Putamen (tissue), 1 donor: ENCODE results near the gene STKLD1.
A peak's percentile ranks its signal among the peaks of the same experiment; 100 is the strongest.
"Not testable (repeated sequence)": the region's sequence is repeated elsewhere in the genome, so short reads cannot be mapped to it uniquely, and the experiment has no call there.

Source experiments
- DNase-seq: peaks from one replicate; pipeline ENCODE4 v3.0.0-alpha.2; 2016; ENCODE audit warnings: low spot score

Gene STKLD1

GRCh38 chr9:133362359-133363044 is 13.7 kb upstream of the STKLD1 start:
- no peak for DNase-seq

- DNase-seq = no peak
These were observed 9.7 kb upstream of the STKLD1 start for GRCh38 chr9:133366435-133366834.

DNA sequence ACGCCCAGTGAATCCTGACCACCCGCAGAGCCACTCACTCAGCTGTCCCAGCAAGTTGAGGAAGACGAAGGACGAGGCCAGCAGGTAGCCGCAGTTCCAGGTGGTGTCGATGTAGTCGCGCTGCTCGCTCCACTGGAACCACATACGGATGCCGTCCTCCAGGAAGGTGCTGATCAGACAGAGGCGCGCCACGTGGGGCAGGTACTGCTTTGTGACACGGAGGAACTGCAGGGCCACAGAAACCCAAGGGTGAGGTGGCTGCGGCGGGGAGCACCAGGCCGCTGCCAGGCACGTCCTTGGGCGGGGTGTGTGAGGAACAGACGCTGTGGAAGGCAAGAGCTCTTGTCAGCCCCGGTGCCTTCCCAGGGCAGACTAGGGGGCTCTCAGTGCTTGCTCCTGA is 8.9 kb upstream of the STKLD1 start:
- DNase-seq = no peak

DNA sequence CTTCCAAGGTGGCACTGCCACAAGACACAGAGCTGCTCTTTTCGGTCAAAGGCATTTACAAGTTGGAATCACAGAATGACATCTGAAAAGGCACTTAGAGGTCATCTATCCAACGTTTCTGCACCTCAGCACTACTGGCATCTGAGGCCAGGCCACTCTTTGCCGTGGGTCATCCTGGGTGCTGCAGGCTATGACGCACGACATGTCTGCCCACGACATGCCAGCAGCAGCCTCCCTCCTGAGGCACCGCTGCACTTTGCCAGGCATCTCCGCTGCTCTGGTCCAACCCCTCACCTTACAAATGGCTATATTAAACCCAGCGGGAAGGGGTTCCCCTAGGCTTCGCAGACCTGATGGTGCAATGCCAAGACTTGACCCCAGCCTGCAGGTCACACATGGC is 8.4 kb upstream of the STKLD1 start:
- no peak for DNase-seq

GRCh38 chr9:133368249-133368881 is 7.8 kb upstream of the STKLD1 start:
- no peak for DNase-seq

- DNase-seq = no peak
These were observed 6.7 kb upstream of the STKLD1 start for GRCh38 chr9:133369422-133369821.

GRCh38 chr9:133369933-133370332 is 6.2 kb upstream of the STKLD1 start:
- DNase-seq = no peak

DNA sequence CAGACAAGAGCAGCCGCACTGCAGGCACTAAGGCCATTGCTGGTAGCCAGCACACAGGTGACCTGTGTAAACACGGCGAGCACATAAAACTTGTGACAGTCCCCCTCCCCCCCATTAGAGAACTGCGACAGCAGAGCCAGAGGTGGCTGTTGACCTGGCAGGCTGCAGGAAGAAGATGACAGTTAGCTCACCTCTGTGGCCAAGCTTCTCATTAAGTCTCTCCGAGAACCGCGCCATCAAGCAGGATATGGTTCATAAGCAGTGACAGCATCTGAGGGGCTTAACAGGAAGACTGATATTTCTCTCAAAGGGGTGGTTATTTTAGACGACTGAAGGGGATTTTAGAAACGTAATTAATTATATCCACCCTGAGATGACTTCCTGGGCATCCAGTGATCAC is 5.5 kb upstream of the STKLD1 start:
- DNase-seq = no peak

DNA sequence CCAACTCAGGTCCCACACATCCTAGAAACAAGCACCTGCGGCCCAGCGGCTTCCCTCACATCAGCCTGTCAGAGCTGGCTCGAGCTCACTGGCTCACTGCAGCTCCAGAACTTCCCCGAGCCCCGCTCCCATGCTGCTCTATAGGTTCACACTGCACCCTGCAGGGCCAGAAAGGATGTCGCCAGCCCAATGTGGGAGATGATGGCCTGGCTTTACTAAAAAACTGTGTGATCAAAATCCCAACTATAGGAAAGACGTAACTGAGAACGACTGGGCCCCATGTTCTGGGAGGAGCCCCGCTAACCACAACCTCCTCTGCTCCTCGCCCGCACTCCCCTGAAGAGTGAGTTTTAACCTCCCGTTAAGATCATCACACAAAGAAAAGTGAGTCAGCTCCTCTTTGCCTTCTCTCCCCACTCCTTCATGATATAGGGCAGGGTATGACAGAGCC is 4.9 kb upstream of the STKLD1 start:
- peak; percentile 54 for DNase-seq

GRCh38 chr9:133372144-133372543 is 4.0 kb upstream of the STKLD1 start:
- no peak for DNase-seq

- DNase-seq = no peak
These were observed 1.5 kb upstream of the STKLD1 start for GRCh38 chr9:133374612-133375115.

- no peak for DNase-seq
These were observed 946 bp upstream of the STKLD1 start for GRCh38 chr9:133375116-133375723.

DNA sequence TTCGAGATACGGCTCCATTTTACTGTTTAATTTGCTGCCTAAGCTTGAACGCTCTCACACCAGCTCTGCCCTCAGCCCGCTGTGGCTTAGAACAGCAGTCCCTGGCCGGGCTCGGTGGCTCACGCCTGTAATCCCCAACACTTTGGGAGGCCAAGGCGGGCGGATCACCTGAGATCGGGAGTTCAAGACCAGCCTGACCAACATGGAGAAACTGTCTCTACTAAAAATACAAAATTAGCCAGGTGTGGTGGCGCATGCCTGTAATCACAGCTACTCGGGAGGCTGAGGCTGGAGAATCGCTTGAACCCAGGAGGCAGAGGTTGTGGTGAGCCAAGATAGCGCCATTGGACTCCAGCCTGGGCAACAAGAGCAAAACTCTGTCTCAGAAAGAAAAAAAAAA is 1.1 kb downstream of the STKLD1 start:
- DNase-seq = not testable (repeated sequence)

GRCh38 chr9:133377721-133378216 is 1.6 kb downstream of the STKLD1 start:
- DNase-seq = no peak

GRCh38 chr9:133378408-133378962 is 2.3 kb downstream of the STKLD1 start:
- DNase-seq = no peak

DNA sequence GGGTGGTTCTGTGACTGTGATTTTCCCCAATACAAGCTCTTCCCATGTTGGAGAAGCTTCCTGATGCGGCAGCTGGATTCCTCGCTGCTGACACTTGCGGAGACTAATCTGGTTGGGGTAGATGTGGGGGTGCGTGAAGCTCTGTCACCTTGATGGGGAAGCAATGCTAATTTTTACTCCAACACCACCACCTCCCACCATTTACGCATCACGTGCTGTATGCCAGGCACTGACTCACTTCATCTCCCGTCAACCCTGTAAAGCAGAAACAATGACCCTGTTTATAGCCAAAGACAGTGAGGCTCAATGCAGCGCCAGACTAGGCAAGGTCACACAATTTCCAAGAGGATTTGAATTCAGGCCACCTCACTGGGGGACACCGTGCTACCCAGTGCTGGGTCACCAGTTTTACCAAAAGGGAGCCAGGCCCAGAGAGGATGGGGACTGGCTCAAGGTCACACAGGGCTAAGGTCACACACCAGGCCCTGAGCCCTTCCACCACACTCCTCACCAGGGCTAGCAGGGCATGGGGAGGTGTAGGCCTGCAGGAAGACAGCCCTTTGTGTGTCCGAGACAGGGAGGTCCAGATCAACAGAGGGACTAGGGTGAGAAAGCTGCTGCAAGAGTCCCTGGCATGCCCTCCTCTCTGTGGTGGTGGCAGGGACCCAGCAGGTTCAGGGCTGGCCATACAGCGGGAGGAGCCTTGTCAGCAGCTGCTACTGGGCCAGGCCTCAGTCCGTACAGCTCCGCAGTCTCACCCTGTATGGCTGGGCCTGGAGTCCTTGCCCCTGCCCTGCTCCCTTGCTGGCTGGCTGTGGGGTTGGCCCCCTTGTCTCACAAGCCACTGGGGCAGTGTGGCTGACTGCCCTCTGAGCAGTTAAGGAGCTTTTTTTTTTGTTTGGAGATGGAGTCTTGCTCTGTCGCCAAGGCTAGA is 3.3 kb downstream of the STKLD1 start:
- DNase-seq = peak; percentile 75

GRCh38 chr9:133380734-133381133 is 4.6 kb downstream of the STKLD1 start:
- no peak for DNase-seq

DNA sequence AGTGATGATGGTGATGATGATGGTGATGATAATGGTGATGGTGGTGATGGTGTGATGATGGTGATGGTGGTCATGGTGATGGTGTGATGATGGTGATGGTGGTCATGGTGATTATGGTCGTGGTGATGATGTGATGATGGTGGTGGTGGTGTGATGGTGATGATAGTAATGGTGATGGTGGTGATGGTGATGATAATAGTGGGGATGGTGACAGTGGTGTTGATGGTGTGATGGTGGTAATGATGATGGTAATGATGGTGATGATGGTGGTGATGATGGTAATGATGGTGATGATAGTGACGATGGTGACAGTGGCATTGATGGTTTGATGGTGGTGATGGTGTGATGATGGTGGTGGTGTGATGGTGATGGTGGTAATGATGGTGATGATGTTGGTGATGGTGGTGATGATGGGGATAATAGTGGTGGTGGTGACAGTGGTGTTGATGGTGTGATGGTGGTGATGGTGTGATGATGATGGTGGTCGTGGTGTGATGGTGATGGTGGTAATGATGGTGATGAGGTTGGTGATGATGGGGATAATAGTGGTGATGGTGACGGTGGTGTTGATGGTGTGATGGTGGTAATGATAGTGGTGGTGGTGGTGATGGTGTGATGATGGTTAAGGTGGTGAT is 6.5 kb downstream of the STKLD1 start:
- no peak for DNase-seq

DNA sequence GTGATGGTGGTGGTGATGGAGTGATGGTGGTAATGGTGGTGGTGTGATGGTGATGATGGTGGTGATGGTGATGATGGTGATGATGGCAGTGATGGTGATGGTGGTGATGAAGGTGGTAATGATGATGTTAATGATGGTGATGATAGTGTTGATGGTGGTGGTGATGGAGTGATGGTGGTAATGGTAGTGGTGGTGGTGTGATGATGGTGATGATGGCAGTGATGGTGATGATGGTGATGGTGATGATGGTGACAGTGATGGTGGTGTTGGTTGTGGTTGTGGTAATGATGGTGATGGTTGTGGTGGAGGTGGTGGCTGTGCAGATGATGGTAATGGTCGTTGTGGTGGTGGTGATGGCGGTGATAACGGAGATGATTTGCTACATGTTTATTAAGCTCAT is 7.3 kb downstream of the STKLD1 start:
- DNase-seq = no peak

GRCh38 chr9:133384736-133385321 is 8.7 kb downstream of the STKLD1 start:
- no peak for DNase-seq

DNA sequence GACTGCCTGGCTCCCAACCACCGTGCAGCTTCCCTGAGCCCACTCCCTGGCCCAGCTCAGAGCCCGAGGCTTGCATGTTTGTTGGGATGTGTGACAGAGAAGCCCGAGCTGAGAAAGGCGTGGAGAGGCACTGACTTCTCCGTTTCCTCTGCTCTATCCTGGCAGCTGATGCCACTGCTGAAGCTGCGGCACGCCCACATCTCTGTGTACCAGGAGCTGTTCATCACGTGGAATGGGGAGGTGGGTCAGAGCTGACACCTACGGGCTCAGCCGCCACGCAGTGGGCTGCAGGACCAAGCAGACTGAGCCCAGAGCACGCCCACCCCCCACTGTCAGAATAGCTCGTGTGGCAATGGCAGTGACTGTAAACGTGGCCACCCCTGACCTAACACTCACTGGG is 9.3 kb downstream of the STKLD1 start:
- DNase-seq = no peak
